Measurements from ENCODE around the gene DMGDH.
"Not testable (repeated sequence)": the region's sequence is repeated elsewhere in the genome, so short reads cannot be mapped to it uniquely, and the experiment has no call there.

The DMGDH gene

GRCh38 chr5:79011869-79012268 is 57.6 kb downstream of the DMGDH start:
- no peak for DNase-seq (ENCODE audit: low read depth in 2 of 2)

DNA sequence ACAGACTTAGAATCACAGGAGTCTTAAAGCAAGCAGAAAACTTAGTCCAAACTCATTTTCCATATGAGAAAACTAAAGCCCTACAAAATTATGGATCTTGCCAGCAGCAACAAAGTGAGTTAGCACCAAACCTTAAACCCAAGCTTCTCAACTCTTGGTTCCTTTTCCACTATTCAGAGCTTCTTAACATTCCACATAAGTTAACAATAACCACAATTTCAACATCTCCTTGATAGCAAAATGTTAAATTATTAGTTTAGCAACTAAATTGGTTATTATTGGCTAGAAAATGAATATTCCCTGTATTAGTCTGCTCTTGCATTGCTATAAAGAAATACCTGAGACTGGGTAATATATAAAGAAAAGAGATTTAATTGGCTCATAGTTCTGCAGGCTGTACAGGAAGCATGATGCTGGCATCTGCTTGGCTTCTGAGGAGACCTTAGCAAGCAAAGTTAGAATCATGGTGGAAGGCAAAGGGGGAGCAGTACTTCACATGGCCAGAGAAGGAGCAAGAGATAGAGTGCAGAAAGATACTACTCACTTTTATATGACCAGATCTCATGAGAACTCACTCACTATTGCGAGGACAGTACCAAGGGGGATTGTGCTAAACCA is 58.1 kb downstream of the DMGDH start:
- DNase-seq (ENCODE audit: low read depth in 2 of 2) = no peak

- no peak for DNase-seq (ENCODE audit: low read depth in 2 of 2)
Observed at GRCh38 chr5:79008362-79008761, 61.1 kb downstream of the DMGDH start.

DNA sequence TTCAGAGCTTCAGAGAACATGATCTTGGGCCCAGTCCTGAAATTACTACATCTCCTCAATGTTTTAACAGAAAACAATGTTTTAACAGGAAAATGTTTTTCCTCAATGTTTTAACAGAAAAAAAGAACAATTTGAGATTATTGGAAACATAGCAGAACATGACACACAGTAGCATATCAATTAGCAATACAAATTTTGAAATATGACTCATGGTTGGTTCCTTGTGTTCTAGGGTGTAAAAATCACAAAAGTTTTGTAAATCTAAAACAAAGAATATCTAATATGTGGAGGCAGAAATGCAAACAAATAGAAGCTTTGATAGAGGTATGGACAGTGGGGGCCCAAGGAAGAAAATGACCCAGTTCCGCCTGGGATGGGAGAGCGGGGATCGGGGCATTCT is 61.6 kb downstream of the DMGDH start:
- no peak for DNase-seq (ENCODE audit: low read depth in 2 of 2)

- DNase-seq (ENCODE audit: low read depth in 2 of 2) = no peak
Observed at GRCh38 chr5:79005936-79006631, 63.4 kb downstream of the DMGDH start.

DNA sequence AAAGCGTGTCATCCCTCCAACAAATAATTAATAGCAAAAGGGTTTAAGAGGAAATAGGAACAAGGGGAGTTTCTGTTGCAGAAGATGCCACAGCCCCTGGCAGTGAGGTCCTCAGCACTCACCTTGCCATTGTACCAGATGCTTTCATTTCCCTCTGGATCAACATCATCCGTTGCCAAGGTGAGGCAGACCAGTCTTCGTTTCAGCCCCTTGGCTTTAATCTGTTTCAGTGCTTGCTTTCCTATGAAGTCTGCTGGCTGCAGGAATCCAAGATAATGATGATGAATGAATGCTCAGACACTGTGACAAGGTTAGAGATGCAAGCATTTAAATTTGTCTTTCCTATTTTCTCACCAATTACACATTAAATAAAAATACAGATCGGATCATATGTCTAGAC is 64.3 kb downstream of the DMGDH start:
- DNase-seq (ENCODE audit: low read depth in 2 of 2) = no peak

DNA sequence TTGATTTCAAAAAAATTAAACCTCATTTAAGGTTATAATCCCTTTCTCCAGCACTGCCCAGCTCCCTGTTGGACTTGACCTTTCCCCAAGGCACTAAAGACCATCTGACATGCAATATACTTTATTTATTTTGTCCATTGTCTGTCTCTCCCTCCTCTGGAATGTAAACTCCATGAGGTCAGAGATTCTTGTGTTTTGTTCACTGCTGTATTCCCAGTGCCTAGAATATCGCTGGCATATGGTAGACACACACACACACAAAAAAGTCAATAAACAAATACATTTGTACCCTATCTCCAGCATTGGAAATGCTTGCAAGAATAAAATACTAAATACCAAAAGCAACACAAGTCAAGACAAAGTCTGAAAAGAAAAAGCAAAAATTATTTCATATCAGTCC is 67.1 kb downstream of the DMGDH start:
- no peak for DNase-seq (ENCODE audit: low read depth in 2 of 2)

GRCh38 chr5:79001471-79001870 is 68.0 kb downstream of the DMGDH start:
- no peak for DNase-seq (ENCODE audit: low read depth in 2 of 2)

DNA sequence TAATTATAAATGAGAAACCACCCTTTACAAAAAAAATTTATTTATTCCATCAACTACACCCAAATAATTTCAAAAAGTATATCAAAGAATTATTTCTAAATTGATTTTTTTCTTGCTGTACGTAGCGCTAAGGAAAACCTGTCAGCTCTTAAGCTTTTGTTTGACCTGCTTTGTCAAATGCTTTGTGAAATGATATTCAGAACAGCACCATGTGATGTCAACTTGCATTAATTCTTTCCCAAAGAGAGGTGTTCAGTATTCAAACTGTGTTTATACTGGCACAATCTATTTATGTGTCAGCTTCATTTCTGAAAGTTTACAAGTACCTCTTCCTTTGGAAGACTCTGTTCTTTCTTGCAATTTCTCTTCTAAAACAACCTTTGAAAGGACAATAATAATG is 72.4 kb downstream of the DMGDH start:
- DNase-seq (ENCODE audit: low read depth in 2 of 2) = no peak

- DNase-seq (ENCODE audit: low read depth in 2 of 2) = no peak
Observed at GRCh38 chr5:78995521-78996007, 73.9 kb downstream of the DMGDH start.

GRCh38 chr5:78993165-78993564 is 76.3 kb downstream of the DMGDH start:
- DNase-seq (ENCODE audit: low read depth in 2 of 2) = no peak

GRCh38 chr5:78992146-78992545 is 77.3 kb downstream of the DMGDH start:
- DNase-seq (ENCODE audit: low read depth in 2 of 2) = no peak

DNA sequence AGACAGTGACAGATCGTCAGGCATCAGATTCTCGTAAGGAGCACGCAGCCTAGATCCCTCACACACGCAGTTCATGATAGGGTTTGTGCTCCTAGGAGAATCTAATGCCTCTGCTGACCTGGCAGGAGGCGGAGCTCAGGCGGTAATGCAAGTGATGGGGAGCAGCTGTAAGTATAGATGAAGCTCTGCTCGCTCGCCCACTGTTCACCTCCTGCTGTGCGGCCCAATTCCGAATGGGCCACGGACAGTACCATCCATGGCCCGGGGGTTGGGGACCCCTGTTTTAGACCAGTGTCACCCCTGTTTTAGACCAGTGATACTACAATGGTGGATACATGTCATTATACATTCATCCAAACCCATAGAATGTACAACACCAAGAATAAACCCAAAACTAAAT is 80.4 kb downstream of the DMGDH start:
- no peak for DNase-seq (ENCODE audit: low read depth in 2 of 2)

DNA sequence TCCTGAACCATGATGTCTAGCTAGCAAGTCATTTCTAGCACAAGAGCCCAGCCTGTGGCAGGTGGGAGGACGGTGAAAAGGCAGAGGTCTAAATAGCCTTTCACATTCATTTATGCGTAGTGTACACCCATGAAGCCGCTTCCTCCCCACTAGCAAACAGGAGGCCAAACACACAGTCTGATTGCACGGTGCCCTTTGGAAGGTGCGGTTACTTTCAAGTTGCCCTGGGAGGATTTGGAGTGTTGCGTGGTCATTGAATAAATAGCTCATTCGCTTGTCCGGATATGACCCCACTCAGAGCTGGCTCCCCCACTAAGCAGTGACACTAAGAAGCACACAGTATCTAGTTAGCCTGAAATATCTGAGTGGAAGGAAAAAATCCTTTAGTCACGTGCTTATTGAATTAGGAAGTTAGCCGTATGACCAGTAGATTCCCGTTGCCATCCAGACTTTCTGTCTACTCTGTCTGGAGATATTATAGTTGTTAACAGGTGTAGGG is 83.7 kb downstream of the DMGDH start:
- peak; percentile 4 to 10 for DNase-seq (ENCODE audit: low read depth in 2 of 2)

DNA sequence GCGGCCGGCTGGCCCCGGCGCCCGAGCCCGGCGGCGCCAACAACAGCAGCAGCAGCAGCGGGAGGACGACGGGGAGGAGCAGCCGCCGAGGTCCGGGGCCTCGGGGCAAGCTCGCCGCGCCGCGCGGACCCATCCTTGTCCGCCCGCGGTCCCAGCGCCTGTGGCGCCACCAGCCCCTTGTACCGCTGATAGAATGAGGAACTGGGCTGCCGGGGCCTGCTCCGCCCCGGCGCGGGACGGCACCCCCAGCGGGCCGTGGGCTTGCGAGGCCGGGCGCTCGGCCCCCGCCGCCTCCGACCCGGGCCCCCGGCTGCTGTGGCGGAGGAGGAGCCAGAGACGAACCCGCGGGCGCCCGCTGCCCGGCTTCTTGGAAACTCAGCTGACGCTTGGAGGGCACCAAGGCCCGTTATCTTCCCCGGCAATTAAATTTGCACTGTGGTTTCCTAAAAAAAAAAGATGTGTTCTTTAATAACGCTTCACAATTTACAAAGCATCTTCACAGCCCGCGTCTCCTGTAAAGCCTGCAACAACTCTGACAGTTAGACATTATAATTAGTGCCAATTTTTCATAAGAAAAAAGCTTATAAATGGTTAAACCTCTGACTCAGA is 84.3 kb downstream of the DMGDH start, which contains the start of gene ARSB:
Gene ARSB, minus strand, starts transcription at position 195 of the 609 bp plus-strand sequence. Its CDS starts 62 bp downstream, at position 133.
- peak; percentile 7 to 16 for DNase-seq (ENCODE audit: low read depth in 2 of 2)

DNA sequence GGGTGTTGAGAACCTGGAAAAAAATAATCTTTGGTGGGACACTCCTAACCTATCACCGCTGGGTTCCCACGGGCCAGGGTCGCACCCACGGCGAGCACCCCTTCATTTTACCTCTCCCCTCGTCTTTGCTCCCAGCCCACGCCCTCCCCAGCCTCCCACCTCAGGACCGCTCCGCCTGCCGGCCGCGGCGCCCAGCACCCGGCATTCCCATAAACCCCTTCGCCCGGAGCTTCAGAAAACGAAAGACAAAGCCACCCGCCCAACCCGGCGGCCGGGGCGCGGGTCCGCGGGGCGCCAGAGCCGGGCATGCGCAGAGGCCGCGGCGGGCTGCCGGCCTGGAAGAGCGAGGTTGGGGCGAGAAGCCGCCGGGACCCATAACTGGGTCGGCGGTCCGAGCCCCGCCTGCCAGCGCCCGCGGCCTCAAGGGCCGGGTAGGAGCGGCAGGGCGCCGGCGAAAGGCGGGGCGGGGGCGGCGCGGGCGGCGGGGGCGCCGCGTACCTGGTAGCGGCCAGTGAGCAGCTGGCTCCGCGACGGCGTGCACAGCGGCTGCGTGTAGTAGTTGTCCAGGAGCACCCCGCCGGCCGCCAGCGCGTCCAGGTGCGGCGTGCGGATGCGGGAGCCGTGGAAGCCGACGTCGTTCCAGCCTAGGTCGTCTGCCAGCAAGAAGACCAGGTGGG is 84.9 kb downstream of the DMGDH start:
- DNase-seq (ENCODE audit: low read depth in 2 of 2) = peak; percentile 52 to 69

DNA sequence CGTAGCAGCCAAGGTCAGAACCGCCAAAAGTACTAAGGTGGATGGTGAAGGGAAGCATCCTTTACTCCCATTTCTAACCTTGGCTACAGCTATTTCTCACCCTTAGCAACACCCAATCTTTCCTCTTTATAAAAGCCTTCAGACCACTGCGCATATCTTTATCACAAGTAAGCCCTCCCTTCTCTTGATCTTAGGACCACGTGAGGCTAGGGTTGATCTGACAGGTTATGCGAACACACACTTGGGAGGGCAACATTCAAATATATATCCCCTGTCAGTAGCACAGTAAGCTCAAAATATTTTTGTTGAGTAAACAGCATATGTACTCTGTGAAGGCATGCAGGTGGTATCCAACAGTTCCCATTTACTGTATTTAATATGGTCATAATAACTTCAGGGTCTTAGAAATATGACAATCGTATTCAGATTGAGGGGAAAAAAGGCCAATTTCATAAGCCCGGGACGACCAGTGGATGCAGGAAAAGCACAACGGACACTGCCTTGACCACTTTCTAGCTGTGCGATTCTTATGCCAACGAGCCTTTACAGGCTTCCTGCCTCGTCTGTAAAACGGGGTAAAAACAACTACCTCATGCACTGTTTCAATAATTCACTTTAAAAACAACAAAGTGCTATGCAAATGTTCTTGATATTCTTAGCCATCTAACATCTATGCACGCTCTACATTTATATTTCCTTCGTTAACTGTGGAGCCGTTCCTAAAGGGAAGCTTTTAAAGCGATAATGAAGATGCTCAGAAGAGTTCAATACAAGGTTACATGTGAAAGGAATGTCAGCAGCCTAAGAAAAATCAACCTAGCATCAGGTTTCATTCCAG is 85.7 kb downstream of the DMGDH start:
- DNase-seq (ENCODE audit: low read depth in 2 of 2) = no peak

DNA sequence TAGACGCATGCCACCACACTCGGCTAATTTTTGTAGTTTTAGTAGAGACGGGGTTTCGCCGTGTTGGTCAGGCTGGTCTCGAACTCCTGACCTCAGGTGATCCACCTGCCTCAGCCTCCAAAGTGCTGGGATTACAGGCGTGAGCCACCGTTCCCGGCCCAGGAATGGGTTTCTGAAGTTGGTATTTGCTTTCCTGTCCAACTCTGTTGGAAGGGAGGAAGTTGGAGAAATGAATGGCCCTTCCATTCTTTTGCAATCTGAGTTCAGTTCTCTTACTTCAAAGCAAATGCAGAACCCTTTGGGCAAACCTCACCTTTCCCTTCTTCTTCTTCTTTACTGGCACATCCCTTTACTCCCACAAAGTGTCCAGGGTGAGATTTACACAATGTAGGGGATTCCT is 86.3 kb downstream of the DMGDH start:
- not testable (repeated sequence) for DNase-seq (ENCODE audit: low read depth in 2 of 2)

DNA sequence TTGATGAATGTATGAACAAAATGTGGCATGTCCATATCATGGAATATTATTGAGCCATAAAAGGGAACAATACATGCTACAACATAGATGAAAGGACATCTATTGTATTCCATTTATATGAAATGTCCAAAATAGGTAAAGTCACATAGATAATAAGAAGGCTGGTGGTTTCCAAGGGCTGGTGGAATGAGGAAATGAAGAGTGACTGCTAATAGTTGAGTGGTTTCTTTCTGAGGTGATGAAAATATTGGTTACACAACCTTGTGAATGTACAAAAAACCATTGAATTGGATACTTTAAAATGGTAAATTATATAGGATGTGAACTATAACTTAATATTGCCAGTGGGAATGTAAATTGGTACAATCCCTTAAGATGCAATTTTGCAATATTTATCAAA is 89.6 kb downstream of the DMGDH start:
- DNase-seq (ENCODE audit: low read depth in 2 of 2) = no peak

DNA sequence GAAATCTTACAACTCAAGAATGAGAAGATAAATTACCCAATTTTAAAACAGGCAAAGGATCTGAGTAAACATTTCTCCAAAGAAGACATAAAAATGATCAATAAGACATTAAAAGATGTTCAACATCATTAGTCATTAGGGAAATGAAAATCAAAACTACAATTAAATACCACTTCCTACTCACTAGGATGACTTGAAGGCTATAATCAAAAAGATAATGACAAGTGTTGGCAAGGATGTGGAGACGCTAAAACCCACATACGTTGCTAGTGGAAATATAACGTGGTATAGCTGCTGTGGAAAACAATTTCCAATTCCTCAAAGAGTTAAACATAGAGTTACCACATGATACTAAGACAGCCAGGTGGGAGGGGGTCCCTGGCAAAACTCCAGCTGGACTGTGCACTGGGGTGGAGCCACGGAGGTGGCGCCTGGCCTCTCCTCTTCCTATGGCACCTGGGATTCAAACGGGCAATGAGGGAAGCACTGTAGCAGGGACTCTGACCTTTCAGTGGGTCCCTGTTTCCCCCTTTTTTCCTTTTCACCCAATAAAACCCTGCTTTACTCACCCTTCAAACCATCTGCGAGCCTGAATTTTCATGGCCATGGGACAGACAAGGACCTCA is 90.2 kb downstream of the DMGDH start:
- DNase-seq (ENCODE audit: low read depth in 2 of 2) = no peak

GRCh38 chr5:78975035-78975434 is 94.4 kb downstream of the DMGDH start:
- DNase-seq (ENCODE audit: low read depth in 2 of 2) = no peak

Measured in activated CD8-positive, alpha-beta memory T cell treated with anti-CD3 and anti-CD28 coated beads for 4 hours (primary cell).